Measurements from ENCODE around the gene KLHL34.

Gene KLHL34

GRCh38 chrX:21698272-21698671, 40.1 kb upstream of the KLHL34 start:
- POLR2A ChIA-PET, result no interaction called here
- CTCF ChIA-PET, result no interaction called here
- no peak for TF ChIP-seq FOXA1 (IDR thresholded peaks at IDR 0.05)
- TF ChIP-seq NFRKB (IDR thresholded peaks at IDR 0.05), result no peak
- TF ChIP-seq HDGF (IDR thresholded peaks at IDR 0.05; ENCODE audit: borderline replicate concordance), result no peak
- no peak for TF ChIP-seq ARNT (IDR thresholded peaks at IDR 0.05)
- no peak for TF ChIP-seq SUZ12 (IDR thresholded peaks at IDR 0.05)
- TF ChIP-seq ZNF384 (IDR thresholded peaks at IDR 0.05), result no peak
- TF ChIP-seq ELF4 (IDR thresholded peaks at IDR 0.05), result no peak
- TF ChIP-seq TARDBP (IDR thresholded peaks at IDR 0.05), result no peak
- no peak for TF ChIP-seq FOXM1 (IDR thresholded peaks at IDR 0.05; ENCODE audit: borderline replicate concordance)
- no peak for TF ChIP-seq PKNOX1 (IDR thresholded peaks at IDR 0.05)
- no peak for TF ChIP-seq BHLHE40 (IDR thresholded peaks at IDR 0.05; ENCODE audit: borderline replicate concordance)
- TF ChIP-seq CTBP1 (IDR thresholded peaks at IDR 0.05; ENCODE audit: borderline replicate concordance), result no peak
- TF ChIP-seq FOXK2 (IDR thresholded peaks at IDR 0.05), result no peak
- TF ChIP-seq L3MBTL2 (conservative IDR thresholded peaks at IDR 0.05), result no peak
- TF ChIP-seq SP1 (IDR thresholded peaks at IDR 0.05), result no peak
- TF ChIP-seq LEF1 (IDR thresholded peaks at IDR 0.05; ENCODE audit: borderline replicate concordance), result no peak
- no peak for DNase-seq (ENCODE audit: extremely low spot score)

DNA sequence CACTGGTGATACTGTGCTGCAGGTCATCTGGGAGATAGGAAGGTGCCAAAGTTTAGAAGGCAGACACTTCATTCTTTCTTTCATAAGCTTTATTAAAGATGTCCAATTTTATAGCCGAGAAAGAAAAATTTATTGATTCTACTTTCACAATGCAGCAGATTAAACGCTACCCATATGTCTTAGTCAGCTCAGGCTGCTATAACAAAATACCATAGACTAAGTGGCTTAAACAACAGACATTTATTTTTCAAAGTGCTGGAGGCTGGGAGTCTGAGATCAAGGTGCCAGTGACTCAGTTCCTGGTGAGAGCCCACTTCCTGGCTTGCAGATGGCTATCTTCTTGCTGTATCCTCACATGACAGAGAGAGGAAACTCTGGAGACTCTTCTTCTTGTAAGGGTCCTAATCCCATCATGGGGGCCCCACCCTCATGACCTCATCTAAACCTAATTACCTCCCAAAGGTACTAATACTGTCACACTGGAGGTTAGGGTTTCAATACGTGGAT, 33.4 kb upstream of the KLHL34 start:
- TF ChIP-seq SUZ12 (IDR thresholded peaks at IDR 0.05) (no peak), NFRKB (IDR thresholded peaks at IDR 0.05) (no peak), PKNOX1 (IDR thresholded peaks at IDR 0.05) (no peak), HDGF (IDR thresholded peaks at IDR 0.05; ENCODE audit: borderline replicate concordance) (no peak), ZNF384 (IDR thresholded peaks at IDR 0.05) (no peak), FOXM1 (IDR thresholded peaks at IDR 0.05; ENCODE audit: borderline replicate concordance) (no peak), LEF1 (IDR thresholded peaks at IDR 0.05; ENCODE audit: borderline replicate concordance) (no peak), FOXK2 (IDR thresholded peaks at IDR 0.05) (no peak), ELF4 (IDR thresholded peaks at IDR 0.05) (no peak), BHLHE40 (IDR thresholded peaks at IDR 0.05; ENCODE audit: borderline replicate concordance) (no peak), FOXA1 (IDR thresholded peaks at IDR 0.05) (no peak), SP1 (IDR thresholded peaks at IDR 0.05) (no peak), TARDBP (IDR thresholded peaks at IDR 0.05) (no peak), ARNT (IDR thresholded peaks at IDR 0.05) (no peak), L3MBTL2 (conservative IDR thresholded peaks at IDR 0.05) (no peak), CTBP1 (IDR thresholded peaks at IDR 0.05; ENCODE audit: borderline replicate concordance) (no peak)
- no peak for DNase-seq (ENCODE audit: extremely low spot score)
- CTCF ChIA-PET, result interaction anchor here (0.7 kb wide), 1 partner anchor 335 kb away, joined by 3 read pairs; no protein-coding TSS in a partner anchor
- POLR2A ChIA-PET, result no interaction called here

DNA sequence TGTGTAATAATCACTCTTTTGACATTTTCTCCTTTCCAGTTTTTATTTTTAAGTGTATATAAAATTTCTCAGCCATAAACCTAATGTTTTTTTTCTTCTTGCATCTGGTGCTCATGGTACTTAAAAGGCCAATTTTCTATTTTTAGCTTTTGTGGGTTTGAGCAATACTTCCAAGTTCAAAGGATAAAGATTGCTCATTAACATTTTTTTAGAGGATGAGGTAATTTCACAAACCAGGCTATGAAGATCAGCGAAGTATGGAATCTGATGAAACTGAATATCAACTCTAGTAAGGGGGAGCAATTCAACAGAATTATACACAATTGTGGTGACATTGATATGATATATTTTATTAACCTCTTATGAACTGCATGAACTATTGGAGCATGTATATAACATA, 25.8 kb upstream of the KLHL34 start:
- ChIA-PET POLR2A (no interaction called here), CTCF (no interaction called here)
- TF ChIP-seq TARDBP (IDR thresholded peaks at IDR 0.05) (no peak), L3MBTL2 (conservative IDR thresholded peaks at IDR 0.05) (no peak), SP1 (IDR thresholded peaks at IDR 0.05) (no peak)
- no peak for DNase-seq (ENCODE audit: extremely low spot score)

- POLR2A ChIA-PET, result no interaction called here
- no peak for DNase-seq (ENCODE audit: extremely low spot score)
- CTCF ChIA-PET, result no interaction called here
- TF ChIP-seq SUZ12 (IDR thresholded peaks at IDR 0.05), result no peak
- no peak for TF ChIP-seq ELF4 (IDR thresholded peaks at IDR 0.05)
- TF ChIP-seq TARDBP (IDR thresholded peaks at IDR 0.05), result no peak
- TF ChIP-seq FOXA1 (IDR thresholded peaks at IDR 0.05), result no peak
- no peak for TF ChIP-seq FOXM1 (IDR thresholded peaks at IDR 0.05; ENCODE audit: borderline replicate concordance)
- TF ChIP-seq PKNOX1 (IDR thresholded peaks at IDR 0.05), result no peak
- no peak for TF ChIP-seq ZNF384 (IDR thresholded peaks at IDR 0.05)
- TF ChIP-seq L3MBTL2 (conservative IDR thresholded peaks at IDR 0.05), result no peak
- no peak for TF ChIP-seq FOXK2 (IDR thresholded peaks at IDR 0.05)
- no peak for TF ChIP-seq LEF1 (IDR thresholded peaks at IDR 0.05; ENCODE audit: borderline replicate concordance)
- no peak for TF ChIP-seq CTBP1 (IDR thresholded peaks at IDR 0.05; ENCODE audit: borderline replicate concordance)
- TF ChIP-seq BHLHE40 (IDR thresholded peaks at IDR 0.05; ENCODE audit: borderline replicate concordance), result no peak
- no peak for TF ChIP-seq HDGF (IDR thresholded peaks at IDR 0.05; ENCODE audit: borderline replicate concordance)
- TF ChIP-seq SP1 (IDR thresholded peaks at IDR 0.05), result no peak
- no peak for TF ChIP-seq NFRKB (IDR thresholded peaks at IDR 0.05)
- TF ChIP-seq ARNT (IDR thresholded peaks at IDR 0.05), result no peak
These were observed 20.0 kb upstream of the KLHL34 start for GRCh38 chrX:21678048-21678612.

GRCh38 chrX:21675931-21676330, 17.8 kb upstream of the KLHL34 start:
- POLR2A ChIA-PET, result no interaction called here
- no peak for DNase-seq (ENCODE audit: extremely low spot score)
- CTCF ChIA-PET, result no interaction called here
- no peak for TF ChIP-seq FOXK2 (IDR thresholded peaks at IDR 0.05)
- no peak for TF ChIP-seq ARNT (IDR thresholded peaks at IDR 0.05)
- TF ChIP-seq LEF1 (IDR thresholded peaks at IDR 0.05; ENCODE audit: borderline replicate concordance), result no peak
- TF ChIP-seq BHLHE40 (IDR thresholded peaks at IDR 0.05; ENCODE audit: borderline replicate concordance), result no peak
- TF ChIP-seq SUZ12 (IDR thresholded peaks at IDR 0.05), result no peak
- no peak for TF ChIP-seq HDGF (IDR thresholded peaks at IDR 0.05; ENCODE audit: borderline replicate concordance)
- no peak for TF ChIP-seq ZNF384 (IDR thresholded peaks at IDR 0.05)
- no peak for TF ChIP-seq FOXA1 (IDR thresholded peaks at IDR 0.05)
- TF ChIP-seq CTBP1 (IDR thresholded peaks at IDR 0.05; ENCODE audit: borderline replicate concordance), result no peak
- no peak for TF ChIP-seq FOXM1 (IDR thresholded peaks at IDR 0.05; ENCODE audit: borderline replicate concordance)
- no peak for TF ChIP-seq L3MBTL2 (conservative IDR thresholded peaks at IDR 0.05)
- TF ChIP-seq NFRKB (IDR thresholded peaks at IDR 0.05), result no peak
- no peak for TF ChIP-seq PKNOX1 (IDR thresholded peaks at IDR 0.05)
- no peak for TF ChIP-seq SP1 (IDR thresholded peaks at IDR 0.05)
- TF ChIP-seq ELF4 (IDR thresholded peaks at IDR 0.05), result no peak
- TF ChIP-seq TARDBP (IDR thresholded peaks at IDR 0.05), result no peak
